B cell (primary cell): ENCODE data around the gene CRYBG3. TPM values are rescaled to one million over a fixed set of nuclear protein-coding genes. Genes with fewer than 3 reads are reported as not detected.

Experiments used
- ATAC-seq: fragments of 200-7000 bp; cut with Tn5 transposase; one replicate; pipeline ENCODE4 v1.10.0; 2021; ENCODE audit warnings: low read depth, mild to moderate bottlenecking, moderate number of reproducible peaks, moderate library complexity
- CTCF ChIA-PET: fragments of 350-600 bp; sonication (Branson Sonifier 250); formaldehyde crosslinking; loops from one replicate; lab custom pipeline; 2021; ENCODE audit warnings: antibody characterized with exemption, inconsistent platforms; lab: Charles Lee
- POLR2A ChIA-PET: fragments of 350-600 bp; sonication (Branson Sonifier 250); formaldehyde crosslinking; loops from one replicate; lab custom pipeline; 2021; ENCODE audit warnings: antibody characterized with exemption; lab: Charles Lee
- DNase-seq: peaks from one replicate; pipeline ENCODE4 v3.0.0; 2013
- H2AFZ ChIP-seq: 2 replicates; pipeline ENCODE4 v1.6.1; 2012; ENCODE audit warnings: mild to moderate bottlenecking, low read depth, low read length; ENCODE audit not compliant: insufficient read depth, poor library complexity, severe bottlenecking
- H3K27ac ChIP-seq, 2 donors: 1 replicate in 1 of 2; 2 replicates in 1 of 2; pipeline ENCODE4 v1.5.1; 2012 to 2013; ENCODE audit warnings: low read length in 2 of 2, mild to moderate bottlenecking in 2 of 2, moderate library complexity in 1 of 2
- H3K27me3 ChIP-seq, 4 experiments: fragments of 200-600 bp in 1 of 4; sonication (generic) in 1 of 4; replicated peaks in 1 of 4; 1 replicate in 2 of 4; 2 replicates in 2 of 4; pipeline versions ENCODE4 v1.6.1 to v1.7.0; 2013 to 2016; ENCODE audit warnings: low read length in 3 of 4, mild to moderate bottlenecking in 2 of 4, mixed read lengths in 1 of 4, moderate library complexity in 1 of 4; ENCODE audit not compliant: insufficient read depth in 4 of 4, control insufficient read depth in 3 of 4; ENCODE audit errors: control extremely low read depth in 1 of 4
- H3K36me3 ChIP-seq, 2 experiments: replicated peaks in 1 of 2; 1 replicate in 1 of 2; 2 replicates in 1 of 2; pipeline versions ENCODE4 v1.6.1 to v1.7.1; 2013; ENCODE audit warnings: low read length in 1 of 2; ENCODE audit not compliant: insufficient read depth in 2 of 2, control insufficient read depth in 1 of 2; ENCODE audit errors: control extremely low read depth in 1 of 2, extremely low read depth in 1 of 2
- H3K4me1 ChIP-seq, 2 donors: fragments of 200-600 bp in 1 of 2; sonication (generic) in 1 of 2; 1 replicate in 1 of 2; 2 replicates in 1 of 2; pipeline versions ENCODE4 v1.5.1 to v1.6.1; 2013 to 2017; ENCODE audit warnings: low read length in 2 of 2; ENCODE audit not compliant: control insufficient read depth in 2 of 2, insufficient read depth in 2 of 2
- H3K4me2 ChIP-seq: replicated peaks from 2 replicates; pipeline ENCODE3; 2012; ENCODE audit warnings: mild to moderate bottlenecking, low read depth, low read length; ENCODE audit not compliant: poor library complexity, severe bottlenecking
- H3K4me3 ChIP-seq, 5 experiments: fragments of 200-600 bp in 1 of 5; sonication (generic) in 1 of 5; 1 replicate in 3 of 5; 2 replicates in 2 of 5; pipeline versions ENCODE4 v1.5.1 to v1.7.0; 2011 to 2016; ENCODE audit warnings: low read length in 4 of 5, mild to moderate bottlenecking in 4 of 5, low read depth in 2 of 5, control low read depth in 1 of 5, moderate library complexity in 1 of 5; ENCODE audit not compliant: insufficient read depth in 1 of 5; ENCODE audit errors: control extremely low read depth in 1 of 5, extremely low read depth in 1 of 5
- H3K79me2 ChIP-seq: fragments of 200-600 bp; sonication (generic); one replicate; pipeline ENCODE4 v1.6.0; 2016; ENCODE audit warnings: low read length; ENCODE audit not compliant: control insufficient read depth, insufficient read depth
- H3K9ac ChIP-seq: fragments of 200-600 bp; sonication (generic); 2 replicates; pipeline ENCODE4 v1.6.1; 2017; ENCODE audit warnings: mild to moderate bottlenecking, low read length, moderate library complexity
- H3K9me3 ChIP-seq, 3 donors: one replicate each; pipeline versions ENCODE4 v1.6.1 to v1.7.1; 2013; ENCODE audit warnings: low read length in 2 of 3; ENCODE audit not compliant: control insufficient read depth in 2 of 3, insufficient read depth in 1 of 3; ENCODE audit errors: control extremely low read depth in 1 of 3
- H4K20me1 ChIP-seq: 2 replicates; pipeline ENCODE4 v1.6.0; 2012; ENCODE audit warnings: mild to moderate bottlenecking, low read length; ENCODE audit not compliant: insufficient read depth, control insufficient read depth, poor library complexity, severe bottlenecking
- H3K27ac Mint-ChIP-seq: one replicate; pipeline ENCODE4 v1.8.0; 2021; ENCODE audit warnings: mixed read lengths
- H3K27me3 Mint-ChIP-seq: one replicate; pipeline ENCODE4 v1.8.0; 2021; ENCODE audit warnings: mixed read lengths
- H3K4me1 Mint-ChIP-seq: one replicate; pipeline ENCODE4 v1.8.0; 2021; ENCODE audit warnings: mixed read lengths
- H3K4me3 Mint-ChIP-seq: one replicate; pipeline ENCODE4 v1.8.0; 2021; ENCODE audit warnings: mixed read lengths
- H3K9me3 Mint-ChIP-seq: one replicate; pipeline ENCODE4 v1.8.0; 2022; ENCODE audit warnings: mixed read lengths; ENCODE audit not compliant: insufficient read depth
- CTCF ChIP-seq: fragments of 200-600 bp; IDR thresholded peaks from one replicate; pipeline ENCODE4 v1.8.0; 2022; ENCODE audit warnings: antibody characterized with exemption, mild to moderate bottlenecking
- EZH2 ChIP-seq: IDR thresholded peaks from 2 replicates; pipeline ENCODE4 v1.6.1; 2012; ENCODE audit warnings: borderline replicate concordance, low read depth, mild to moderate bottlenecking, moderate library complexity, low read length; ENCODE audit not compliant: insufficient read depth, poor library complexity, severe bottlenecking
- WGBS: methylation state at CpG from one replicate; pipeline ENCODE4 v1.1.5; 2013; ENCODE audit warnings: missing lambda C conversion rate; ENCODE audit not compliant: insufficient coverage; 5-methylcytosine and 5-hydroxymethylcytosine counted together
- intact Hi-C: fragments of 100-400 bp; cut with micrococcal nuclease; formaldehyde crosslinking; loops from one replicate; pipeline ENCODE4 v1.10.0; 2022
- polyA plus RNA-seq: library from polyadenylated mRNA; depleted of rRNA; stranded (reverse); fragments of >200 nt; gene quantifications from 2 replicates; pipeline ENCODE4 v1.2.3, GENCODE V29; 2012
- total RNA-seq, 2 donors: library from RNA; stranded (reverse); fragments of 120-200 nt in 1 of 2; gene quantifications; 1 replicate in 1 of 2; 2 replicates in 1 of 2; pipeline versions ENCODE4 v1.2.3 to v1.2.4, GENCODE V29; 2013 to 2022

CRYBG3 gene
- total and polyA plus RNA-seq, 2 donors (not counting 1 experiment from before 2014, with no cell fraction given) = 2.2 to 3.0 TPM

- no peak for ATAC-seq
- H3K4me3 Mint-ChIP-seq = no peak overlapping the region
- DNase-seq = no peak
- peaks cover 6 to 8% of the 10 kb centered on the region in 2 donors for H3K4me1 ChIP-seq
- H3K27ac ChIP-seq = no peak overlapping the region
- peaks cover 0 to 2% of the 10 kb centered on the region in 2 experiments for H3K36me3 ChIP-seq
- H3K9ac ChIP-seq = no peak overlapping the region
- H3K79me2 ChIP-seq = no peaks in the 10 kb centered on the region
- H3K9me3 ChIP-seq = peaks cover 0 to 1% (median 0%) of the 10 kb centered on the region in 3 donors
- H3K27me3 Mint-ChIP-seq = no peaks in the 10 kb centered on the region
- ChIA-PET CTCF (no interaction called here), POLR2A (no interaction called here)
- H4K20me1 ChIP-seq = no peaks in the 10 kb centered on the region
- TF ChIP-seq CTCF = no peak
- no peak for TF ChIP-seq EZH2
- H3K4me3 ChIP-seq = no peak overlapping the region
- no peak overlapping the region for H2AFZ ChIP-seq
- peaks cover 4% of the 10 kb centered on the region for H3K4me1 Mint-ChIP-seq
- H3K9me3 Mint-ChIP-seq = no peaks in the 10 kb centered on the region
- no CpG with 5 or more reads among the region's 2 CpGs for WGBS
- no peak overlapping the region for H3K27ac Mint-ChIP-seq
- intact Hi-C loops = loop anchor here (5.0 kb wide), 1 partner anchor 93 kb away; no protein-coding TSS in a partner anchor
- H3K27me3 ChIP-seq = no peaks in the 10 kb centered on the region
- H3K4me2 ChIP-seq = no peak overlapping the region
Observed at GRCh38 chr3:97914388-97914787, 92.6 kb downstream of the CRYBG3 start.

GRCh38 chr3:97916576-97916975 is 94.8 kb downstream of the CRYBG3 start:
- DNase-seq (no peak), ATAC-seq (no peak)
- TF ChIP-seq EZH2 (no peak), CTCF (no peak)
- Histone ChIP-seq H3K4me3 (no peak overlapping the region), H3K9ac (no peak overlapping the region), H3K27me3 (no peaks in the 10 kb centered on the region), H3K4me2 (no peak overlapping the region), H3K79me2 (no peaks in the 10 kb centered on the region), H4K20me1 (no peaks in the 10 kb centered on the region), H3K27ac (no peak overlapping the region), H3K9me3 (no peaks in the 10 kb centered on the region), H3K4me1 (no peaks in the 10 kb centered on the region), H2AFZ (no peak overlapping the region), H3K36me3 (peaks cover 0 to 2% of the 10 kb centered on the region in 2 experiments)
- no peaks in the 10 kb centered on the region for H3K9me3 Mint-ChIP-seq
- intact Hi-C loops = no loop called here
- ChIA-PET CTCF (no interaction called here), POLR2A (interaction anchor here (0.6 kb wide), 1 partner anchor 678 kb away, joined by 3 read pairs; no protein-coding TSS in a partner anchor)
- no peak overlapping the region for H3K4me3 Mint-ChIP-seq
- H3K4me1 Mint-ChIP-seq = no peaks in the 10 kb centered on the region
- no peaks in the 10 kb centered on the region for H3K27me3 Mint-ChIP-seq
- H3K27ac Mint-ChIP-seq = no peak overlapping the region
